Measurements from ENCODE around the gene TRIM37.

TRIM37 gene

DNA sequence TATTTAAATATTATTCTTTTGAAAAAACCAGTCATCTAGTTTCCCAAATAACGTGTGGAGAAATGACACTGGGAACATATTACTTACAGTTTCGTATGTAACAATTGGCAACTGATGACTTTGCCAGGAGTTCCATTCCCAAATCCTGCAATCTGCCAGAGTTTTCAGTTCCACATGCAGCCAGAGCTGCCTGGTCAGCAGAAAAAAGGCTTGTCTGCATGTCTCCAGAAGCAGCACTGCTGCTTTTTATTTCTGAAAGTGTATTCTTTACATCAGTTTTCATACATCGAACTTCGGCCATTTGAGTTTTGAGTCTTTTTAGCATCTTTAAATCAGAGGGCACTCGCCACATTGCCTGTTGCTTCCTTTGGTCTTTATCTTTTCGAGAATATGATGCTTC, 78.4 kb downstream of the TRIM37 start:
- Histone ChIP-seq H3K9me2 (replicated peaks; ENCODE audit: insufficient read depth, low read length) (no peaks in the 10 kb centered on the region), H3K79me2 (ENCODE audit: insufficient read depth, low read length) (no peaks in the 10 kb centered on the region), H3K9ac (ENCODE audit: low read length) (no peak overlapping the region), H2AFZ (ENCODE audit: low read depth, low read length, severe bottlenecking) (no peak overlapping the region), H3K4me2 (ENCODE audit: low read depth, low read length, poor library complexity, severe bottlenecking) (no peak overlapping the region), H3F3A (ENCODE audit: insufficient read depth) (peaks cover 17% of the 10 kb centered on the region; the same call in 1 of the 2 replicates), H3K27ac (ENCODE audit: low read depth, low read length) (no peak overlapping the region), H3K9me3 (ENCODE audit: insufficient read depth, low read length) (no peaks in the 10 kb centered on the region), H4K20me1 (ENCODE audit: low read depth, low read length) (no peaks in the 10 kb centered on the region), H3K27me3 (ENCODE audit: low read length) (no peaks in the 10 kb centered on the region), H3K4me3 (ENCODE audit: insufficient read depth, low read length, poor library complexity, severe bottlenecking) (no peak overlapping the region), H3K36me3 (ENCODE audit: low read length) (peaks cover 23% of the 10 kb centered on the region)
- TF ChIP-seq, protein P1, sequence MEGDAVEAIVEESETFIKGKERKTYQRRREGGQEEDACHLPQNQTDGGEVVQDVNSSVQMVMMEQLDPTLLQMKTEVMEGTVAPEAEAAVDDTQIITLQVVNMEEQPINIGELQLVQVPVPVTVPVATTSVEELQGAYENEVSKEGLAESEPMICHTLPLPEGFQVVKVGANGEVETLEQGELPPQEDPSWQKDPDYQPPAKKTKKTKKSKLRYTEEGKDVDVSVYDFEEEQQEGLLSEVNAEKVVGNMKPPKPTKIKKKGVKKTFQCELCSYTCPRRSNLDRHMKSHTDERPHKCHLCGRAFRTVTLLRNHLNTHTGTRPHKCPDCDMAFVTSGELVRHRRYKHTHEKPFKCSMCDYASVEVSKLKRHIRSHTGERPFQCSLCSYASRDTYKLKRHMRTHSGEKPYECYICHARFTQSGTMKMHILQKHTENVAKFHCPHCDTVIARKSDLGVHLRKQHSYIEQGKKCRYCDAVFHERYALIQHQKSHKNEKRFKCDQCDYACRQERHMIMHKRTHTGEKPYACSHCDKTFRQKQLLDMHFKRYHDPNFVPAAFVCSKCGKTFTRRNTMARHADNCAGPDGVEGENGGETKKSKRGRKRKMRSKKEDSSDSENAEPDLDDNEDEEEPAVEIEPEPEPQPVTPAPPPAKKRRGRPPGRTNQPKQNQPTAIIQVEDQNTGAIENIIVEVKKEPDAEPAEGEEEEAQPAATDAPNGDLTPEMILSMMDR (IDR thresholded peaks at IDR 0.05; ENCODE audit: insufficient read depth, low read length, poor library complexity, severe bottlenecking): no peak
- TF ChIP-seq EZH2phosphoT487 (conservative IDR thresholded peaks at IDR 0.05; ENCODE audit: low read length): no peak

DNA sequence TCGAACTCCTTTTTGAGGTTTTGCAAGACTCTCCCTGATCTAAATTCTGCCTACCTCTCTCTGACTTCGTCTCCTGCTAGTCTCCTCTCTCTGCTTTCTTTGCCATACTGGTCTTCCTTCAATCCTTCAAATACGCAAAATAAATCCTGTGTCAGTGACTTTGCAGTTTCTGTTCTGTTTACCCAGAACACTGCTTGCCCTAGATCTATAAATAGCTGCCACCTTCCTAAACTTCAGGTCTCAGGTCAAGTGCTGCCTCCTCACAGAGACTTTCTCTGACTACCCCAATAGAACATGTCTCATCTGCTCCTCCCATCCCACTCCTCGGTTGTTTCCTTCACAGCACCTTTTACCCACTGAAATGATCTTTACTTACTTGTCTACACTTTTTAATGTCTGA, 78.9 kb downstream of the TRIM37 start:
- Histone ChIP-seq H3K4me3 (ENCODE audit: insufficient read depth, low read length, poor library complexity, severe bottlenecking) (no peak overlapping the region), H3K79me2 (ENCODE audit: insufficient read depth, low read length) (no peaks in the 10 kb centered on the region), H3F3A (ENCODE audit: insufficient read depth) (peaks cover 17% of the 10 kb centered on the region; the same call in 1 of the 2 replicates), H3K4me2 (ENCODE audit: low read depth, low read length, poor library complexity, severe bottlenecking) (no peak overlapping the region), H3K9me2 (replicated peaks; ENCODE audit: insufficient read depth, low read length) (no peaks in the 10 kb centered on the region), H3K27ac (ENCODE audit: low read depth, low read length) (no peak overlapping the region), H3K9ac (ENCODE audit: low read length) (no peak overlapping the region), H2AFZ (ENCODE audit: low read depth, low read length, severe bottlenecking) (no peak overlapping the region), H3K9me3 (ENCODE audit: insufficient read depth, low read length) (no peaks in the 10 kb centered on the region), H4K20me1 (ENCODE audit: low read depth, low read length) (no peaks in the 10 kb centered on the region), H3K36me3 (ENCODE audit: low read length) (peaks cover 23% of the 10 kb centered on the region), H3K27me3 (ENCODE audit: low read length) (no peaks in the 10 kb centered on the region)
- TF ChIP-seq, protein P1 (IDR thresholded peaks at IDR 0.05; ENCODE audit: insufficient read depth, low read length, poor library complexity, severe bottlenecking): no peak
- TF ChIP-seq EZH2phosphoT487 (conservative IDR thresholded peaks at IDR 0.05; ENCODE audit: low read length): no peak

DNA sequence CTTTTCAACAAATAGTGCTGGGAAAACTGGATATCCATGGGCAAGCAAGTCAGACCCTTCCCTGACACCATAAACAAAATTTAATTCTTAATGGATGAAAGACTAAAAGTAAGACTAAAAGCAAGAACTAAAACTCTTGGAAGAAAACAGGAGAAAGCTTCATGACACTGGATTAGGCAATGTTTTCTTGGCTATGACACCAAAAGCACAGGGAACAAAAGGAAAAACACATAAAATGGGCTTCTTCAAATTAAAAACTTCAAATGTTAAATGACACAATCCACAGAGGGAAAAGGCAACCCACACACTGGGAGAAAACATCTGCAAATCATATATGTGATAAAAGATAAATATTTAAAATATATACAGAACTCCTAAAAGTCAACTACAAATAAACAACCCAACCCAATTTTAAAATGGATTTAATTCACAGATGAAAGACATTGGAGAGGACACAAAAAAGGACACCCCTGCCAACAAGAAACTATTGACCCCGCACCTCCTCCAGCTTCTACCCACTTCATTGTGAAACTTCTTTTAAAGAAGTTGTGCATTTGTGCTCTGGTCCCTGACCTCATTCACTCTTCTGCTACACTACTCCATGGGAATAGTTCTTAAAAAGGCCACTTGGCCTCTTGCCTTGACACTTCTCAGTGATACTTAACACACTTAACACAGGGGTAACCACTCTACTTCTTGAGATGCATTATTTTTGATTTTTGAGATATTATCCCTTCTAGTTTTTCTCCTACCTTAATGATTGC, 80.3 kb downstream of the TRIM37 start:
- H3F3A ChIP-seq (ENCODE audit: insufficient read depth): peaks cover 20% of the 10 kb centered on the region; the same call in 1 of the 2 replicates
- no peaks in the 10 kb centered on the region for H3K79me2 ChIP-seq (ENCODE audit: insufficient read depth, low read length)
- TF ChIP-seq EZH2phosphoT487 (conservative IDR thresholded peaks at IDR 0.05; ENCODE audit: low read length): no peak
- TF ChIP-seq, protein P1 (IDR thresholded peaks at IDR 0.05; ENCODE audit: insufficient read depth, low read length, poor library complexity, severe bottlenecking): no peak
- no peaks in the 10 kb centered on the region for H3K9me2 ChIP-seq (replicated peaks; ENCODE audit: insufficient read depth, low read length)
- no peak overlapping the region for H2AFZ ChIP-seq (ENCODE audit: low read depth, low read length, severe bottlenecking)
- H3K9ac ChIP-seq (ENCODE audit: low read length): no peak overlapping the region
- H4K20me1 ChIP-seq (ENCODE audit: low read depth, low read length): no peaks in the 10 kb centered on the region
- H3K36me3 ChIP-seq (ENCODE audit: low read length): peaks cover 30% of the 10 kb centered on the region
- H3K27me3 ChIP-seq (ENCODE audit: low read length): no peaks in the 10 kb centered on the region
- H3K4me2 ChIP-seq (ENCODE audit: low read depth, low read length, poor library complexity, severe bottlenecking): no peak overlapping the region
- H3K4me3 ChIP-seq (ENCODE audit: insufficient read depth, low read length, poor library complexity, severe bottlenecking): no peak overlapping the region
- H3K27ac ChIP-seq (ENCODE audit: low read depth, low read length): no peak overlapping the region
- H3K9me3 ChIP-seq (ENCODE audit: insufficient read depth, low read length): no peaks in the 10 kb centered on the region

Measured in SU-DHL-6 (cell line).